Natural killer cell treated with Interleukin-12 subunit alpha and Interleukin-12 subunit beta and Interleukin-15 and Interleukin-18, amount 100 ng/mL, for 72 hours (primary cell): ENCODE measurements around the gene NRF1. TPM values are rescaled to one million over a fixed set of nuclear protein-coding genes. Genes with fewer than 3 reads are reported as not detected.
A peak's percentile ranks its signal among the peaks of the same experiment; 100 is the strongest.
"Not testable (repeated sequence)": the region's sequence is repeated elsewhere in the genome, so short reads cannot be mapped to it uniquely, and the experiment has no call there.

Source experiments
- ATAC-seq, 2 donors: fragments of 150-1000 bp; cut with Tn5 transposase in 1 of 2; sonication (Bioruptor Pico), chemical (Tn5 transposase) in 1 of 2; 2 replicates each; pipeline ENCODE4 v1.10.0; 2021
- DNase-seq: peaks from one replicate; pipeline ENCODE4 v3.0.0; 2022; ENCODE audit warnings: low spot score
- H3K27ac Mint-ChIP-seq, 2 donors: 1 replicate in 1 of 2; 2 replicates in 1 of 2; pipeline ENCODE4 v1.8.0; 2022; ENCODE audit warnings: mixed read lengths in 2 of 2, mild to moderate bottlenecking in 1 of 2, moderate library complexity in 1 of 2
- H3K27me3 Mint-ChIP-seq, 2 donors: 1 replicate in 1 of 2; 2 replicates in 1 of 2; pipeline ENCODE4 v1.8.0; 2022; ENCODE audit warnings: mixed read lengths in 2 of 2
- H3K36me3 Mint-ChIP-seq: one replicate; pipeline ENCODE4 v1.8.0; 2022; ENCODE audit warnings: mixed read lengths
- H3K4me1 Mint-ChIP-seq, 2 donors: 1 replicate in 1 of 2; 2 replicates in 1 of 2; pipeline ENCODE4 v1.8.0; 2022; ENCODE audit warnings: low read depth in 2 of 2, mixed read lengths in 2 of 2, mild to moderate bottlenecking in 1 of 2
- H3K4me3 Mint-ChIP-seq: one replicate; pipeline ENCODE4 v1.8.0; 2022; ENCODE audit warnings: mixed read lengths
- H3K9me3 Mint-ChIP-seq: 2 replicates; pipeline ENCODE4 v1.8.0; 2022; ENCODE audit warnings: mixed read lengths
- total RNA-seq, 2 donors: library from RNA; stranded (reverse); gene quantifications; one replicate each; pipeline ENCODE4 v1.2.3, GENCODE V29; 2022

NRF1 gene
- total RNA-seq, 2 donors from 2014 or later: 27.6 to 31.9 TPM

DNA sequence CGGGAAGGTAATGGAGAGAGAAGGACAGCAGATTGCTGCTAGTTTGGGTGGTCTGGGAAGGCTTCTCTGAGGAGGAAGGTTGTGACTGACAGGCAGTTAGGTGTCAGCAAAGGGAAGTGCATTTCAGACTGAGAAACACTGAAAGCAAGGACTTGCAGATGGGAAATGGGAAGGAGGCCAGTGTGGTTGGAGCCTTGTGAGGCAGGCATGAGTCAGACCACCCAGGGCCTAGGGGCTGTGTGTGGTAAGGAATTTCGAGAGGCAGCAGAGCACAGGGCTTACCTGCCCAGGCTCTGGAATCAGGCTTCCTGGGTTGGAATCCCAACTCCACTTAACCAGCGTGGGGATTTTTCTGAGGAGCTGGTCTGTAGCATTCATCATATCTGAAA is 53.5 kb downstream of the NRF1 start:
- Mint-ChIP-seq H3K27me3 (no peaks in the 10 kb centered on the region), H3K36me3 (peaks cover 14% of the 10 kb centered on the region), H3K4me3 (no peak overlapping the region), H3K27ac (no peak overlapping the region), H3K4me1 (peaks cover 7 to 11% of the 10 kb centered on the region in 2 donors), H3K9me3 (peaks cover 6% of the 10 kb centered on the region)
- no peak for DNase-seq
- ATAC-seq: no peak

GRCh38 chr7:129667116-129667515 is 55.6 kb downstream of the NRF1 start:
- no peak overlapping the region for H3K4me3 Mint-ChIP-seq
- H3K36me3 Mint-ChIP-seq: peaks cover 4% of the 10 kb centered on the region
- no peak for DNase-seq
- ATAC-seq: no peak
- H3K4me1 Mint-ChIP-seq: peaks cover 7 to 11% of the 10 kb centered on the region in 2 donors
- H3K27ac Mint-ChIP-seq: no peak overlapping the region
- H3K9me3 Mint-ChIP-seq: no peaks in the 10 kb centered on the region
- no peaks in the 10 kb centered on the region for H3K27me3 Mint-ChIP-seq

- no peaks in the 10 kb centered on the region for H3K9me3 Mint-ChIP-seq
- no peak overlapping the region for H3K4me3 Mint-ChIP-seq
- peaks cover 7 to 11% of the 10 kb centered on the region in 2 donors for H3K4me1 Mint-ChIP-seq
- ATAC-seq (no peak), DNase-seq (no peak)
- no peaks in the 10 kb centered on the region for H3K36me3 Mint-ChIP-seq
- H3K27ac Mint-ChIP-seq: no peak overlapping the region
- no peaks in the 10 kb centered on the region for H3K27me3 Mint-ChIP-seq
These were observed 56.0 kb downstream of the NRF1 start for GRCh38 chr7:129667551-129667950.

DNA sequence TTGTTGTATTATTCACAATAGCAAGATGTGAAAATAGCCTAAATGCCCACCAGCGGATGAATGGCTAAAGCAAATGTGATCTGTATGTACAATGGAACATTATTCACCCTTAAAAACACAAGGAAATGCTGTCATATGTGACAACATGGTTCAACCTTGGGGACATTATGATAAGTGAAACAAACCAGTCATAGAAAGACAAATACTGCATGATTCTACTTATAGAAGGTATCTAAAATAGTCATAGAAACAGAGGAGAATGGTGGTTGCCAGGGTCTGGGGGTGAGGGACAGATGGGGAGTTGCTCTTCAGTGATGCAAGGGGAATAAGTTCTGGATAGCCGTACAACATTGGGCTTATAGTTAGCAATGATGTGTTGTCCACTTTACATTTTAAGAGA is 58.4 kb downstream of the NRF1 start:
- DNase-seq (no peak), ATAC-seq (no peak)
- Mint-ChIP-seq H3K36me3 (peaks cover 3% of the 10 kb centered on the region), H3K27ac (no peak overlapping the region), H3K9me3 (no peaks in the 10 kb centered on the region), H3K4me1 (peaks cover 1 to 4% of the 10 kb centered on the region in 2 donors), H3K4me3 (no peak overlapping the region), H3K27me3 (no peaks in the 10 kb centered on the region)

DNA sequence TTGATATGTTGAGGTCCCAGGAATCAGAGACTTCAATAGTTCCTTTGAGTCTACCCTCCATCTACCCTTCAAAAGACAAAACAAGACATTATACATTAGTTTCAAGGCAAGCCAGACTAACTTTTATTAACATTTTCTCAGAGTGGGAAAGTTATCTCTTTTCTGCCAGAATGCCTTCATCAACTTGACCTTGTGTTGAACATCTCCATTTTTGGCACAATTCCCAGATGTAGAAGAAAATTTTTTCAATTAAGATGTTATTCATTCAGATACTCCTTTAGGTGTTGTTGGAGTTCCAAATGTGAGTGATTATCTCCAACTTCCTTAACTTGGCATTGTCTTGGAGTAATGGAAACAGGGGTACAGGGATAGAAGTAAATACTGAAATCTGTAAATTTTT is 59.1 kb downstream of the NRF1 start:
- Mint-ChIP-seq H3K4me1 (peaks cover 3 to 7% of the 10 kb centered on the region in 2 donors), H3K9me3 (no peaks in the 10 kb centered on the region), H3K27me3 (no peaks in the 10 kb centered on the region), H3K4me3 (no peak overlapping the region), H3K27ac (no peak overlapping the region), H3K36me3 (peaks cover 10% of the 10 kb centered on the region)
- no peak for DNase-seq
- no peak for ATAC-seq

DNA sequence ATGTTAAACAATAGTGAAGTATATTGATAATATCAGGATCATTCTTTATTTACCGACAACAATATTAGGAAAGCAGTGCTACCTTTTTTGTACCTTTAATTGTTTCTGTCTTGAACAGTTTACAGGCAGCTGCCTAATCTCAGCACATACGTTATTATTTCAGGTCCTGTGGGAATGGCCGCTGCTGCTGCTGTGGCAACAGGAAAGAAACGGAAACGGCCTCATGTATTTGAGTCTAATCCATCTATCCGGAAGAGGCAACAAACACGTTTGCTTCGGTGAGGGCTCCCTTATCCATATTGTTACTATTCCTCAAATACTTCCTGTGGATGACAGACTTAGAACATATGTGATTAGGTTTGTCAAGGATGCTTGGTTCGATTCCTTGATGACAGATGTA is 59.7 kb downstream of the NRF1 start:
- DNase-seq: no peak
- H3K4me3 Mint-ChIP-seq: no peak overlapping the region
- H3K9me3 Mint-ChIP-seq: no peaks in the 10 kb centered on the region
- H3K27ac Mint-ChIP-seq: no peak overlapping the region
- H3K4me1 Mint-ChIP-seq: peaks cover 6 to 7% of the 10 kb centered on the region in 2 donors
- peaks cover 10% of the 10 kb centered on the region for H3K36me3 Mint-ChIP-seq
- no peak for ATAC-seq
- H3K27me3 Mint-ChIP-seq: no peaks in the 10 kb centered on the region

DNA sequence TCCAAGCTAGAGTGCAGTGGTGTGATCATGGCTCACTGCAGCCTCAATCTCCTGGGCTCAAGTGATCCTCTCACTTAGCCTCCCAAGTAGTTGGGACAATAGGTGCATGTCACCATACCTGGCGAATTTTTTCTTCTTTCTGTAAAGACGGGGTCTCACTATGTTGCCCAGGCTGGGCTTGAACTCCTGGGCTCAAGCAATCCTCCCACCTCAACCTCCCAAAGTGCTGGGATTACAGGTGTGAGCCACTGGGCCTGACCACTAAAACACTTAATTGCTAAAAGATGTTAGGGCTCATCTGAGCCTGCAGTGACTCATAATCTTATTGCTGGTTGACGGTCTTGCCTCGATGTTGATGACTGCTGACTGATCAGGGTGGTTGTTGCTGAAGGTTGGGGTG is 63.0 kb downstream of the NRF1 start:
- not testable (repeated sequence) for H3K4me1 Mint-ChIP-seq, H3K27me3 Mint-ChIP-seq, H3K27ac Mint-ChIP-seq, H3K4me3 Mint-ChIP-seq, ATAC-seq, DNase-seq, H3K9me3 Mint-ChIP-seq
- H3K36me3 Mint-ChIP-seq: peaks cover 24% of the 10 kb centered on the region

DNA sequence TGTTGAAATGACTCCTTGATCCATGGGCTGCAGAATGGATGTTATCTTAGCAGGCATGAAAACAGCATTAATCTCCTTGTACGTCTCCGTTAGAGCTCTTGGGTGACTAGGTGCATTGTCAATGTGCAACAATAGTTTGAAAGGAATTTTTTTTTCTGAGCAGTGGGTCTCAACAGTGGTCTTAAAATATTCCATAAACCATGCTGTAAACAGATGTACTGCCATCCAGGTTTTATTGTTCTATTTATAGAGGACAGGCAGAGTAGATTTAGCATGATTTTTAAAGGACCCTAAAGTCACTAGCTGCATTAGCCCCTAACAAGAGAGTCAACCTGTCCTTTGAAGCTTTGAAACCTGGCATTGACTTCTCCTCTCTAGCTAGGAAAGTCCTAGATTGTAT is 64.0 kb downstream of the NRF1 start:
- ATAC-seq (no peak), DNase-seq (no peak)
- Mint-ChIP-seq H3K4me3 (no peak overlapping the region), H3K36me3 (peaks cover 24% of the 10 kb centered on the region), H3K27ac (no peak overlapping the region), H3K4me1 (peaks cover 6 to 7% of the 10 kb centered on the region in 2 donors), H3K9me3 (no peaks in the 10 kb centered on the region), H3K27me3 (no peaks in the 10 kb centered on the region)

DNA sequence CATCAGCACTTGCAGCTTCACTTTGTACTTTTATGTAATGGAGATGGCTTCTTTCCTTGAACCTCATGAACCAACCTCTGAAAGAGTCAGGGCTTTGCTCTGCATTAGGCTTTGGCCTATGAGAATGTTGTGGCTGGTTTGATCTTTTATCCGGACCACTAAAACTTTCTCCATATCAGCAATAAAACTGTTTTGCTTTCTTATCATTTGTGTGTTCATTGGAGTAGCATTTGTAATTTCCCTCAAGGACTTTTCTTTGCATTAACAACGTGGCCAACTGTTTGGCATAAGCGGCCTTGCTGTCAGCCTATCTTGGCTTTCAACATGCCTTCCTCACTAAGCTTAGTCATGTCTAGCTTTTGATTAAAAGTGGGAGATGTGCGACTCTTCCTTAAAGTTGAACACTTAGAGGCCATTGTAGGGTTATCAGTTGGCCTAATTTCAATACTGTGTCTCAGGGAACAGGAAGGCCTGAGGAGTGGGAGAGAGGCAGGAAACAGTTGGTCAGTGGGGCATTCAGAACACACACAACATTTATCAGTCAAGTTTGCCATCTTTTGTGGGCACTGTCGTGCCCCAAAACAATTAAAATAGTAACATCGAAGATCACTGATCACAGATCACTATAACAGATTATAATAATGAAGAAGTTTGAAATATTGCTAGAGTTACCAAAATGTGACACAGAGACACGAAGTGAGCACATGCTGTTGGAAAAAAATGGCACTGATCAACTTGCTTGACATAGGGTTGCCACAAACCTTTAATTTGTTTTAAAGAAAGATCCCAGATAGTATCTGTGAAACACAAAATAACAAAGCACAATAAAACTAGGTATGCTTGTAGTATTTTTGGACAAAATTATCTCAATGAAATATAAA is 64.7 kb downstream of the NRF1 start:
- H3K9me3 Mint-ChIP-seq: no peaks in the 10 kb centered on the region
- no peaks in the 10 kb centered on the region for H3K27me3 Mint-ChIP-seq
- DNase-seq (no peak), ATAC-seq (no peak)
- peaks cover 24% of the 10 kb centered on the region for H3K36me3 Mint-ChIP-seq
- peaks cover 7 to 10% of the 10 kb centered on the region in 2 donors for H3K4me1 Mint-ChIP-seq
- H3K27ac Mint-ChIP-seq: no peak overlapping the region
- H3K4me3 Mint-ChIP-seq: no peak overlapping the region

- no peaks in the 10 kb centered on the region for H3K27me3 Mint-ChIP-seq
- H3K4me1 Mint-ChIP-seq: peaks cover 7 to 10% of the 10 kb centered on the region in 2 donors
- H3K27ac Mint-ChIP-seq: no peak overlapping the region
- H3K4me3 Mint-ChIP-seq: no peak overlapping the region
- DNase-seq (no peak), ATAC-seq (no peak)
- H3K36me3 Mint-ChIP-seq: peaks cover 24% of the 10 kb centered on the region
- H3K9me3 Mint-ChIP-seq: no peaks in the 10 kb centered on the region
These were observed 66.3 kb downstream of the NRF1 start for GRCh38 chr7:129677796-129678195.

DNA sequence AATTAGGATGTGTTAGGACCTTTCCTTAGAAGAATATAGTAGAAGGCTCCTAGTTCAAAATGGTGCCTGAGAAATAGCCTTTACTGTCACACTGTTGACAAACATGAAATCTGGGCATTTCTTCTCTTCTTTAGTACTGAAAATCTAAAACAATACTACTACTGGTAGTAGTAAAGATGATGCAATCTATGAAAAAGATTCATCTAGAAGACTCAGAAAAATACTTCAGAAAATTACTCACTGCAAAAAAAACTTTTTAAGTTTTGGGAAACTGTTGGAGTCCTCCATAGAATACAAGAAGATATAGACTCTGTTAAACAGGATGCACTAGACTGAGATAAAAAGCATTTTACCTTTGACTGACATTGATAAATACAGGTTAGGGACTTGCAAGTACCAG is 67.1 kb downstream of the NRF1 start:
- no peak for ATAC-seq
- Mint-ChIP-seq H3K27ac (peak overlapping the region in 1 of 2 donors; percentile 43), H3K36me3 (peaks cover 24% of the 10 kb centered on the region), H3K27me3 (no peaks in the 10 kb centered on the region), H3K4me1 (peaks cover 7 to 10% of the 10 kb centered on the region in 2 donors), H3K4me3 (no peak overlapping the region), H3K9me3 (no peaks in the 10 kb centered on the region)
- no peak for DNase-seq

GRCh38 chr7:129680400-129680799 is 68.9 kb downstream of the NRF1 start:
- DNase-seq: no peak
- ATAC-seq: no peak
- H3K27ac Mint-ChIP-seq: no peak overlapping the region

GRCh38 chr7:129684777-129685176 is 73.3 kb downstream of the NRF1 start:
- no peaks in the 10 kb centered on the region for H3K36me3 Mint-ChIP-seq
- no peak overlapping the region for H3K4me3 Mint-ChIP-seq
- H3K27ac Mint-ChIP-seq: no peak overlapping the region
- H3K4me1 Mint-ChIP-seq: peaks cover 0 to 6% of the 10 kb centered on the region in 2 donors
- ATAC-seq (no peak), DNase-seq (no peak)
- no peaks in the 10 kb centered on the region for H3K27me3 Mint-ChIP-seq
- no peaks in the 10 kb centered on the region for H3K9me3 Mint-ChIP-seq

More at GRCh38 chr7:129680400-129680799, 68.9 kb downstream of the NRF1 start:
- Mint-ChIP-seq H3K4me1 (peaks cover 0 to 7% of the 10 kb centered on the region in 2 donors), H3K36me3 (peaks cover 16% of the 10 kb centered on the region), H3K9me3 (no peaks in the 10 kb centered on the region), H3K27me3 (no peaks in the 10 kb centered on the region), H3K4me3 (no peak overlapping the region)

DNA sequence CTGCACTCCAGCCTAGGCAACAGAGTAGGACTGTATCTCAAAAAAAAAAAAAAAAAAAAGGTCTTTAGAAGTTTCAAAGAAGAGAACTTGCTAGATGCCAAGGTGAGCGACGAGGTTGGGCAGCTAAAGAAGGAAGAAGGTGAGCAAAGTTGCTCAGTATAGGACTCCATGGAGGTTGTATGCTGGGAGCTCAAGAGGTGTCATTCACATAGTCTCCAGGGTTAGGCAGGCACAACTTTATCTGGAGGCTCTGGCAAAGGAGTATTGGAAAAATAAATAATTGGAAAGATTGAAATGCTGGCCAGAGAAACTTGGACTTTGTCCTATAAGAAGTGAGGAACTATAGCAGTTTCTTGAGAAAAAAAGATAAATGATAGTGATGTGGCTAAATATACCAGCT is 74.5 kb downstream of the NRF1 start:
- H3K36me3 Mint-ChIP-seq: no peaks in the 10 kb centered on the region
- no peak for ATAC-seq
- no peaks in the 10 kb centered on the region for H3K27me3 Mint-ChIP-seq
- peaks cover 0 to 3% of the 10 kb centered on the region in 2 donors for H3K4me1 Mint-ChIP-seq
- H3K27ac Mint-ChIP-seq: no peak overlapping the region
- no peak overlapping the region for H3K4me3 Mint-ChIP-seq
- H3K9me3 Mint-ChIP-seq: no peaks in the 10 kb centered on the region
- DNase-seq: no peak
